Testis (tissue), 3 donors: ENCODE data around the gene HMGA1. TPM values are rescaled to one million over a fixed set of nuclear protein-coding genes. Genes with fewer than 3 reads are reported as not detected.
"Not testable (repeated sequence)": the region's sequence is repeated elsewhere in the genome, so short reads cannot be mapped to it uniquely, and the experiment has no call there.

Experiments used
- DNase-seq: peaks from one replicate; pipeline ENCODE4 v3.0.0-alpha.2; 2019
- H3K27ac ChIP-seq, 2 donors: fragments of 200-600 bp; sonication (generic); one replicate each; pipeline ENCODE4 v1.5.1; 2019
- H3K27me3 ChIP-seq: fragments of 200-600 bp; sonication (generic); one replicate; pipeline ENCODE4 v1.5.1; 2019
- H3K36me3 ChIP-seq: fragments of 200-600 bp; sonication (generic); one replicate; pipeline ENCODE4 v1.5.1; 2017; ENCODE audit warnings: low read depth; ENCODE audit errors: missing control alignments
- H3K4me1 ChIP-seq: fragments of 200-600 bp; sonication (generic); one replicate; pipeline ENCODE4 v1.5.1; 2019
- H3K4me3 ChIP-seq, 2 donors: fragments of 200-600 bp; sonication (generic); one replicate each; pipeline ENCODE4 v1.5.1; 2017 to 2019
- H3K9me3 ChIP-seq: fragments of 200-600 bp; sonication (generic); one replicate; pipeline ENCODE4 v1.5.1; 2017
- CTCF ChIP-seq, 3 experiments: fragments of 450-650 bp in 2 of 3; fragments of 200-600 bp in 1 of 3; sonication (generic) in 1 of 3; IDR thresholded peaks; one replicate each; pipeline ENCODE4 v1.5.1; 2016 to 2019; ENCODE audit warnings: antibody characterized with exemption in 3 of 3, mild to moderate bottlenecking in 2 of 3, moderate library complexity in 1 of 3
- POLR2A ChIP-seq: fragments of 450-650 bp; IDR thresholded peaks from one replicate; pipeline ENCODE4 v1.6.1; 2017; ENCODE audit warnings: antibody characterized with exemption, mild to moderate bottlenecking, moderate library complexity
- WGBS, 2 donors: methylation state at CpG; one replicate each; pipeline ENCODE4 v1.1.5; 2018; 5-methylcytosine and 5-hydroxymethylcytosine counted together
- intact Hi-C: fragments of 100-400 bp; cut with DNase I; formaldehyde crosslinking; loops from one replicate; pipeline ENCODE4 v1.15.1; 2023; ENCODE audit warnings: low total_unique reads
- polyA plus RNA-seq: library from polyadenylated mRNA; stranded (reverse); fragments of 350-450 nt; fragmentation: Illumina TruSeq; extraction: RNeasy Lipid Tissue Mini Kit (QIAGEN cat#74804); gene quantifications from one replicate; pipeline ENCODE4 v1.2.3, GENCODE V29; 2014; ENCODE audit warnings: low read depth, low replicate concordance; ENCODE audit not compliant: insufficient read depth
- total RNA-seq, 2 donors: library from RNA; depleted of rRNA; stranded (reverse); fragments of >200 nt; gene quantifications; one replicate each; pipeline ENCODE4 v1.2.3, GENCODE V29; 2016

The HMGA1 gene
- total and polyA plus RNA-seq, 3 donors from 2014 or later = 136 to 204 (median 184) TPM

GRCh38 chr6:34248727-34249468 is 12.2 kb downstream of the HMGA1 start, which contains the start of gene SMIM29:
SMIM29 (minus strand) TSS chr6:34249006; CDS start chr6:34247791, 1,215 bp downstream.
- Histone ChIP-seq H3K27ac (peak within 1 kb of the TSS; percentile 82 to 86), H3K4me1 (peaks cover 11% of the 10 kb centered on the region), H3K4me3 (peak within 1 kb of the TSS; percentile 80 to 85), H3K9me3 (no peaks in the 10 kb centered on the region), H3K27me3 (no peaks in the 10 kb centered on the region), H3K36me3 (no peaks in the 10 kb centered on the region)
- intact Hi-C loops = loop anchor here (10.0 kb wide), 1 partner anchor 166 kb away; no protein-coding TSS in a partner anchor
- WGBS, 2 donors = 0% methylated on average over 14 to 54 of the region's 79 CpGs
- DNase-seq = peak; percentile 97
- TF ChIP-seq CTCF (IDR thresholded peaks at IDR 0.05) (peak; percentile 91 to 93 (median 93)), POLR2A (no peak)

GRCh38 chr6:34249469-34250261 is 13.0 kb downstream of the HMGA1 start:
- Histone ChIP-seq H3K4me1 (peaks cover 7% of the 10 kb centered on the region), H3K27ac (peak overlapping the region; percentile 78 to 86), H3K9me3 (no peaks in the 10 kb centered on the region), H3K27me3 (no peaks in the 10 kb centered on the region), H3K36me3 (no peaks in the 10 kb centered on the region), H3K4me3 (peak overlapping the region; percentile 80 to 85)
- TF ChIP-seq CTCF (IDR thresholded peaks at IDR 0.05) (no peak), POLR2A (no peak)
- DNase-seq = no peak
- WGBS, 2 donors = 26 to 32% methylated on average over 17 to 18 of the region's 18 CpGs
- intact Hi-C loops = loop anchor here (10.0 kb wide), 1 partner anchor 165 kb away; no protein-coding TSS in a partner anchor

- 70 to 81% methylated on average over 2 of the region's 2 CpGs for WGBS, 2 donors
- intact Hi-C loops, H3K4me1 ChIP-seq, H3K36me3 ChIP-seq, H3K27ac ChIP-seq, H3K9me3 ChIP-seq, DNase-seq, H3K27me3 ChIP-seq, H3K4me3 ChIP-seq: not testable (repeated sequence)
Measured at GRCh38 chr6:34252395-34252794, 15.7 kb downstream of the HMGA1 start.

- Histone ChIP-seq H3K27me3 (no peaks in the 10 kb centered on the region), H3K27ac (no peak overlapping the region), H3K9me3 (no peaks in the 10 kb centered on the region), H3K36me3 (no peaks in the 10 kb centered on the region), H3K4me1 (no peaks in the 10 kb centered on the region), H3K4me3 (no peak overlapping the region)
- no peak for TF ChIP-seq POLR2A
- no peak for TF ChIP-seq CTCF (IDR thresholded peaks at IDR 0.05)
- no peak for DNase-seq
- 89 to 90% methylated on average over 6 of the region's 6 CpGs for WGBS, 2 donors
- intact Hi-C loops = no loop called here
Measured at GRCh38 chr6:34259529-34260069, 22.9 kb downstream of the HMGA1 start.
